ENCODE measurements around the gene CALM3. TPM values are rescaled to one million over a fixed set of nuclear protein-coding genes. Genes with fewer than 3 reads are reported as not detected.
A peak's percentile ranks its signal among the peaks of the same experiment; 100 is the strongest.

CALM3 gene
- total RNA-seq, 1 donor from 2014 or later: 231 TPM

GRCh38 chr19:46648060-46648960, 47.2 kb downstream of the CALM3 start:
- DNase-seq (ENCODE audit: low spot score in 2 of 2, unreplicated experiment in 2 of 2): no peak
- H3K36me3 Mint-ChIP-seq: peaks cover 25% of the 10 kb centered on the region
- TF ChIP-seq CTCF (IDR thresholded peaks at IDR 0.05; ENCODE audit: unreplicated experiment): no peak
- peak overlapping the region; percentile 40 for H3K4me3 Mint-ChIP-seq
- H3K4me1 Mint-ChIP-seq: peaks cover 9% of the 10 kb centered on the region
- peaks cover 67% of the 10 kb centered on the region for H3K27me3 Mint-ChIP-seq (ENCODE audit: low read depth)
- peak overlapping the region; percentile 47 for H3K27ac Mint-ChIP-seq
- peaks cover 6% of the 10 kb centered on the region for H3K9me3 Mint-ChIP-seq

DNA sequence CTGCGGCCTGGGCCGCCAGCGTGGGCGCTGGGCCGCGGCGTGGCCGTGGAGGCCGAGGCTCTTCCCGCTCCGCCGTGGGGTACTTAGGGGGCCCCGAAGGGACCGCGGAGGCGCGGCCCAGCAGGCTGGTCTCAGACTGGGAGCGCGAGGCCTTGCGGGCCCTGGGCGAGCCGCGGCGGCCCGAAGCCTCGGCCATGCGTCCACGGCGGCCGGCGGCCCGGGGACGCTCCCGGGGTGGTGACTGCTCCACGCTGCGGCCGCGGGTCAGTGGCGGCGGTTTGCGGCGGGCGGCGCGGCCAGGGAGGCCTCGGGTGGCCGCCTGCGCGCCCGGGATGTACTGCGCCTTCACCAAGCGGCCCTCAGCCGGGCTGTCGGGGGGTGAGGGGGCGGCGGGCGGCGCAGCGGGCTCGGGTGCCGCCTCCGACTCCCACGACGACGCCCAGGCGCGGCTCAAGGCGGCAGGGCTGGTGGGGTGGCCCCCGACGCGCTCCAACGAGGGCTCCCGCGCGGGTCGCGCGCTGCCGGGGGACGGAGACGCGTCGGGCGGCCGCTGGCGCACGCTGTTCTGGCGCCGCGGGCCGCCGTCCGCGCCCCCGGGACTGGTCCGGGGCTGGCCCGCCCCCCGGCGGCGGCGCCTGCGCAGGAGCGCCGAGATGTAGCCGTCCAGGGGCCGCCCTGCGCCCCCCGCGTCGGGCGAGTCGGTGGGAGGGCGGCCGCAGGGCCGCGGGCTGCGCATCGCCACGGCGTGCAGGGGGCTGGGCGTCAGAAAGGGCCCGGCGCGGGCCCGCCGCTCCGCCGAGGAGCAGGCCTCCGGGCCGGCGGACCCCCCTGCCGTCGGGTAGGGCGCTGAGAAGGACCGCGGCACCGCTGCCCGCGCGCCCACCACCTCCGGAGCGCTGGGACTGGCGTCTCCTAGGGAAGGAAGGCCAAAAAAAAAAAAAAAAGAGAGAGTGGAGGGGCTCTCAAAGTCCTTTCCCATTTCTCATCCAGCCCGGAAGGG, 48.1 kb downstream of the CALM3 start:
- no peak for DNase-seq (ENCODE audit: low spot score in 2 of 2, unreplicated experiment in 2 of 2)
- TF ChIP-seq CTCF (IDR thresholded peaks at IDR 0.05; ENCODE audit: unreplicated experiment): no peak
- H3K36me3 Mint-ChIP-seq: peaks cover 25% of the 10 kb centered on the region
- H3K4me3 Mint-ChIP-seq: peak overlapping the region; percentile 28
- peaks cover 9% of the 10 kb centered on the region for H3K4me1 Mint-ChIP-seq
- H3K27me3 Mint-ChIP-seq (ENCODE audit: low read depth): peaks cover 70% of the 10 kb centered on the region
- no peak overlapping the region for H3K27ac Mint-ChIP-seq
- H3K9me3 Mint-ChIP-seq: peaks cover 6% of the 10 kb centered on the region

DNA sequence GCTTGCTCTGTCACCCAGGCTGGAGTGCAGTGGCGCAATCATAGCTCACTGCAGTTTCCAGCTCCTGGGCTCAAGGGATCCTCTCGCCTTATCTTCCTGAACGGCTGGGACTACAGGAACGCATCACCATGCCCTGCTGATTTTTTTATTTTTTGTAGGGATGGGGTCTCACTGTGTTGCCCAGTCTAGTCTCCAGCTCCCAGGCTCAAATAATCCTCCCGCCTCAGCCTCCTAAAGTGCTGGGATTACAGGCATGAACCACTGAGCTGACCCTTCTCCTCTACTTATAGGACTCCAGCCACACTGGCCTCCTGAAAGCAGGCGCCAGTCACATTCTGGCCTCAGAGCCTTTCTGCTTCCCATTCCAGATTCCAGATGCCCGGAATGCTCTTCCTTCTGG, 49.3 kb downstream of the CALM3 start:
- H3K27ac Mint-ChIP-seq: no peak overlapping the region
- TF ChIP-seq CTCF (IDR thresholded peaks at IDR 0.05; ENCODE audit: unreplicated experiment): no peak
- H3K27me3 Mint-ChIP-seq (ENCODE audit: low read depth): peaks cover 62% of the 10 kb centered on the region
- H3K4me3 Mint-ChIP-seq: no peak overlapping the region
- H3K4me1 Mint-ChIP-seq: peaks cover 14% of the 10 kb centered on the region
- DNase-seq (ENCODE audit: low spot score in 2 of 2, unreplicated experiment in 2 of 2): no peak
- H3K36me3 Mint-ChIP-seq: peaks cover 25% of the 10 kb centered on the region
- H3K9me3 Mint-ChIP-seq: peaks cover 6% of the 10 kb centered on the region

GRCh38 chr19:46654621-46655152, 53.6 kb downstream of the CALM3 start:
- Mint-ChIP-seq H3K36me3 (peaks cover 12% of the 10 kb centered on the region), H3K27ac (peak overlapping the region; percentile 41), H3K9me3 (no peaks in the 10 kb centered on the region), H3K27me3 (ENCODE audit: low read depth) (peaks cover 35% of the 10 kb centered on the region), H3K4me3 (no peak overlapping the region), H3K4me1 (peaks cover 15% of the 10 kb centered on the region)
- no peak for TF ChIP-seq CTCF (IDR thresholded peaks at IDR 0.05; ENCODE audit: unreplicated experiment)
- no peak for DNase-seq (ENCODE audit: low spot score in 2 of 2, unreplicated experiment in 2 of 2)

- no peak overlapping the region for H3K27ac Mint-ChIP-seq
- H3K27me3 Mint-ChIP-seq (ENCODE audit: low read depth): peaks cover 20% of the 10 kb centered on the region
- no peak for TF ChIP-seq CTCF (IDR thresholded peaks at IDR 0.05; ENCODE audit: unreplicated experiment)
- H3K4me1 Mint-ChIP-seq: peaks cover 17% of the 10 kb centered on the region
- no peak overlapping the region for H3K4me3 Mint-ChIP-seq
- no peaks in the 10 kb centered on the region for H3K9me3 Mint-ChIP-seq
- DNase-seq (ENCODE audit: low spot score in 2 of 2, unreplicated experiment in 2 of 2): no peak
- peaks cover 3% of the 10 kb centered on the region for H3K36me3 Mint-ChIP-seq
Measured at GRCh38 chr19:46656541-46656940, 55.4 kb downstream of the CALM3 start.
